HT-29 (cell line): Measurements from ENCODE around the gene NFKBIL1. TPM values are rescaled to one million over a fixed set of nuclear protein-coding genes. Genes with fewer than 3 reads are reported as not detected.
"Not testable (repeated sequence)": the region's sequence is repeated elsewhere in the genome, so short reads cannot be mapped to it uniquely, and the experiment has no call there.

Experiments
- DNase-seq: peaks from one replicate; pipeline ENCODE4 v3.0.0-alpha.2; 2015; ENCODE audit warnings: low spot score
- small RNA-seq: library from RNA; depleted of rRNA; stranded (forward); fragments of <200 nt; gene quantifications from one replicate; pipeline ENCODE3, GENCODE V24; 2014
- total RNA-seq: library from RNA; depleted of rRNA; stranded (reverse); fragments of >200 nt; shearing (Covaris generic); gene quantifications from 2 replicates; pipeline ENCODE4 v1.2.3, GENCODE V29; 2014; rRNA removed

NFKBIL1 gene
- total RNA-seq, 1 experiment from 2014 or later, result 26.4 TPM

DNA sequence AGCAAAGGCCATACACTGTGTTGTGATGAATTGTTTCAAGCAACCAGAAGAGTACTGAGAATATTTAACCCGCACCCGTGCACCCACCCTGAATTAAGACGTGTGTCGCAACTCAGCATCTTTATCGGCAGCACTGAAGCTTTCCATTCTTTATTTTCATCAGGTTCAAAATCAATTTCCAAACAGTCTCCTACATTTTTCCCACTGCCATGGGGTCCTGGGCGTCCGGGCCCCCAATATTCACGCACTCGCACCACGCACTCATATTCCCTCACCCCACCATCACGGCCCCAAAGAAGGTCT is 33.0 kb downstream of the NFKBIL1 start:
- no peak for DNase-seq

DNA sequence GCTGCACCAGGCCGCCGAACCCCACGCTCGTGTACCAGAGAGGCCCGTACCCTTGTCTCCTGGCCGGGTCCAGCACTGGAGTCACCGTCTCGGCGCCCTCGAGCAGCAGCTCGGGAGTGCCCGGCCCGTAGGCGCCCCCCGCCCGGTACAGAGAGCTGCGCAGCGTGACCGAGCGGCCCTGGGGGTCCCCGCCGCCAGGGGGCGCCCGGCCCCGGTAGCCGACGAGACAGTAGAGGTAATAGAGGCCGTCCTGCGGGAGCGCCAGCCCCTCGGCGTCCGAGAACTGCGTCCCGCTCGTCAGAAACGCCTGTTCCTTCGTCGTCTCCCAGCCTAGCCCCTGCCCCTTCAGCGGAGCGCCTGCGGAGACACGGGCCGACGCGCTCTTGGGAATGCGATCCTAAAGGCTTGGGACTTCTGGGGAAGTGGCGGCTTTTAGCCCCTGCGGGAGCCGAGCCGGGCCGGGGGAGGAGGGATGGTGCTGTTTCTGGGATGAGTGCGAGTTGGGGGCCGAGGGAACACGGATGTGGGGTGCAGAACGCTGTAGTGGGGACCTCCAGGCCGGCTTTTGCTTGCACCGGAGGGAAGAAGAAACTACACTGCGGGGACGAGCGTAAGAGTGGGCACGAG is 33.5 kb downstream of the NFKBIL1 start:
- DNase-seq, result peak; percentile 66

DNA sequence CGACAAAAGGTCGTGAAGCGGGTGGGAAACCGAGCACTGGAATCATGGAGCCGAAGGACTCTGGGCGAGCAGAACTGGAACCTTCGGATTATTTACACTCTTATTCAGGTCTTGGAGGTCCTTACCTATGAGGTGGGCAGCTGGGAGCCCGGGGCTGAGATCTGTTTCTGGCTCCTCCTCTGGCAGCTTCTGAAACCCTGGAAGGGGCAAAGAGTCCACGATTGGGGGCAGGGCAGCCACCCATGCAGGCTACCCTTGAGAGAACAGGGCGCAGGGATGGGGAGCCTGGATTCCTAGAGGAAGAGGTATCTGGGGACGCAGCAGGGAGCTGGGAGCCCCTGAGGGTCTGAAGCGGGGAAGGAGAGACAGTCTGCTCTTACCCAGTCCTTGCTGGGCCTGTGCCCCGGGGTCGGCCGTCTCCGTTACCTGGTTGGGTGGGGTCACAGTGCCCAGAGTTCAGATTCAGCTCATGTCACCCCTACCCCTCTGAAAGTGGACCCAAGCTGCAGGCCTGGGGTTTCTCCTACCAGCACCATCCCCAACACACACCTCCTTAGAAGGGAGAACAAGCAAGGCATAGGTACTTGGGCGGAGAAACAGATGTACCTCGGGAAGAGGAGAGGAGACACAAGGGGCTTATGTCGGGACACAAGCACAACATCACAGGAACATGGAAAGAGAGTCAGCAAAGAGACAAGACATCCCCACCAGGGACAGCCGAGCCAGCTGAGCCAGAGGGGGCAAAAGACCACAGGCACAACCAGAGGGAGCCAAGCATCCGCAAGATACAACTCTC is 34.2 kb downstream of the NFKBIL1 start:
- no peak for DNase-seq

DNA sequence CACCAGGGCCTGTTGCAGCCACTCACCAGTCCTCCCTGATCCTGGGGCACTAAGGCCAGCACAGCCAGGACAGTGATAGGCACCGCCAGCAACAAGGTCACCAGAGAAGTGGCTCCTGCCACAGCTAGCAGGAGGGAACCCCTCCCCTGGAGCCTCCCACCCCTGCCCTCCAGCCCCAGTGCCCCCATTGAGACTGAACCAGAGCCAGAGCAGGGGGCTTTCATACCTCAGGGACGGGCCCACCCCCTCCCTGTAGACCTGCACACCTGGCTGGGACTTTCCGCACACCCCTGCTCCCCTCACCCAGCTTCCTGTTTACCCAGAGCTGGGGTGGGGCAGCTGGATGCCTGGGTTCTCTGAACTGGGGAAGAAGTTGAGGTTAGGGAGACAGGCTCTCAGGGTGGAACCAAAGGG is 34.8 kb downstream of the NFKBIL1 start, which contains the start of gene LTB:
Gene LTB, minus strand, starts transcription at position 195 of the 414 bp plus-strand sequence. Its CDS starts 7 bp downstream, at position 188.
- DNase-seq, result no peak

DNA sequence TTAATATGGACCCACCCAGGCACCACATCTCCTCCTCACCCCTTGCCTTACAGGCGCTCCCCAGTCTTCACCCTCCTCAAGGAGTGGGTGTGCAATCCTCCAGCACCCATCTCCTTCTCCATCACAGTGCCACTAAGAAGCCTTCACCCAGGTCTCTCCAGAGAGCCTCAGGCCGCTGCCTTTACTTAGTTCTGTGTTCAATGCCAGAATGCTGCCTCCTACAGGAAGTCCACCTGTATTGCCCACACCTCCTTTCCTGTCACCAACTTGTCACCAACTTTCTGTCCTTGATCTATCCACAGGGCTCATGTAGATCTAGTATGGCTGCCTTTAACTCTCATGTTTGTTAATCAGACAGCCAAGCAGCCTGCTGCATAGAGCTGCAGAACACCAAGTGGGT is 38.1 kb downstream of the NFKBIL1 start:
- peak; percentile 32 for DNase-seq

DNA sequence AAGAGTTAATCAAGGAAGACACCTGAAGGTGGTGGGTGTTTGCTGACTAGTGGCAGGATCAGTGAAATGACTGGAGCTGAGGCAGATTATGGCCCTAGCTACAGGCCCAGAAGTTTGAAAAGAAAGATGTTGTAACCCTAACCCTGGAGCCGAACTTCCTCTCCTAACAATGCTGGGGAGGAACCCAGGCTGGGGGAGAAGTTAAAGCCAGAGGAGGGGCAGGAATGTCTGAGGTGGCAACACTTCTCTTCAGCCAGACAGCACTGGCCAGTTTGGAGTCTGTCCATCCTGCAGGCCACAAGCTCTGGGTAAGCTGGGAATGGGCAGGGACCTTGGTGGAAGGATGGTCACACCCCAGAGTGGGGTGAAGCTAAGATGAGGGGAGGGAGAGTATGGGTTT is 38.6 kb downstream of the NFKBIL1 start, which contains the start of gene LST1:
Gene LST1, plus strand, starts transcription at position 270 of the 400 bp plus-strand sequence. CDS start 1,023 bp downstream, outside the sequence.
- no peak for DNase-seq

DNA sequence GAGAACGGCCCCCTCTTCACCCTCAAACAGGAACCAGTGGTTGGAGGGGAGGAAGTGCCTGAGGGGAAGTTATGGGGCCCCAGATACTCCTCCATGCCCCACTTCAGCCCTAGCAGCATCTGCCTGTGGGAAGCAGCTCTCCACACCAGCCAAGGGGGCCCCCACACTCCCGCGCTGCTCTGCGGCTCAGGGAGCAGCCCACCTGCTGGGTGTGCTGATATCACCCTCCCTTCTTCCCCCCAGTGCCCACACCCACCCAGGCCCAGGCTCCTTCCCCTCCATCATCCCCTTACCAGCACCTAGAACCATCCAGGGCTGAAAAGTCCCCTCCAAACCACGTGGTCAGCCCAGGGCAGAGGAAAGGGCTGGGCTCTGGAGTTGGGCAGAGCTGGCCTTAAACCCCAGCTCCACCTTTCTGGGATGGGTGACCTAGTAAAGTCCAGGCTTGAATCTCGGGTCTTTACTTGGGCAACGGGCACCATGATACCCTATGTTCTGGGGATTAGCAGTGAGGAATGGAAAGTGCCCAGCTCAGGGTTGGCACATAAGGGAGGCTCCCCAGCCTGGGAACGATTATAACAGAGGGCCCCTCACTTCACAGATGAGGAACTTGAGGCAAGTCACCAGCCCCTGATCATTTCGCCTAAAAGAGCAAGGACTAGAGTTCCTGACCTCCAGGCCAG is 39.3 kb downstream of the NFKBIL1 start:
- no peak for DNase-seq

DNA sequence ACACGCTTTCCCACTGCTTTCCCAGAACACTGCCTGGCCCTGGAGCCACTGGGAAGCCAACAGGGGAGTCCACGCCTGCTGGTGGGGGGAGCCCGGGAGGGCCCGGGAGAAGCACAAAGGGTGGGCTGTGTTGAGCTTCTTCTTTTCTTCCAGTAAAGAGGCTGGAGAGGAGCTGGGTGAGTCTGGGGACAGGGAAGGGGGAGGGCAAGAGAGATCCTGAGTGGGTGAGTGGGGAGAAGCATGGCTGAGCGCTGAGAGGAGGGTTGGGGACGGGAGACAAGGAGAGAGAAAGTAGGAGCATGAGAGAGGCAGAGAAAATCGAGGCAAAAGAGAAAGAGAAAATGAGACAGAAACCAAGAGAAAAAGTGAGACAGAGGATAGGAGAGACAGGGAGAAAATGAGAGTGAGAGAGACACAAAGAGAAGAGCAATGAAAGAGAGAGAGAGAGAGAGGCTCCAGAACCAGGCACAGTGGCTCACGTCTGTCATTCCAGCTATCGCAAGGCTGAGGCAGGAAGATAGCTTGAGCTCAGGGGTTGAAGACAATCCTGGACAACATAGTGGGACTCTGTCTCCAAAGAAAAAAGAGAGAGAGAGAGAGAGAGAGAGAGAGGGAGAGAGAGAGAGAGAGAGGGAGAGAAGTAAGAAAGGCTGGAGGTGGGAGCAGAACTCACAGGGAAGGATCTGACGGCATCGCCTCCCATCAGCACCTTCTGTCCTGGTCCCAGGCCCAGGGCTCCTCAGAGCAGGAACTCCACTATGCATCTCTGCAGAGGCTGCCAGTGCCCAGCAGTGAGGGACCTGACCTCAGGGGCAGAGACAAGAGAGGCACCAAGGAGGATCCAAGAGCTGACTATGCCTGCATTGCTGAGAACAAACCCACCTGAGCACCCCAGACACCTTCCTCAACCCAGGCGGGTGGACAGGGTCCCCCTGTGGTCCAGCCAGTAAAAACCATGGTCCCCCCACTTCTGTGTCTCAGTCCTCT is 40.7 kb downstream of the NFKBIL1 start:
- no peak for DNase-seq

DNA sequence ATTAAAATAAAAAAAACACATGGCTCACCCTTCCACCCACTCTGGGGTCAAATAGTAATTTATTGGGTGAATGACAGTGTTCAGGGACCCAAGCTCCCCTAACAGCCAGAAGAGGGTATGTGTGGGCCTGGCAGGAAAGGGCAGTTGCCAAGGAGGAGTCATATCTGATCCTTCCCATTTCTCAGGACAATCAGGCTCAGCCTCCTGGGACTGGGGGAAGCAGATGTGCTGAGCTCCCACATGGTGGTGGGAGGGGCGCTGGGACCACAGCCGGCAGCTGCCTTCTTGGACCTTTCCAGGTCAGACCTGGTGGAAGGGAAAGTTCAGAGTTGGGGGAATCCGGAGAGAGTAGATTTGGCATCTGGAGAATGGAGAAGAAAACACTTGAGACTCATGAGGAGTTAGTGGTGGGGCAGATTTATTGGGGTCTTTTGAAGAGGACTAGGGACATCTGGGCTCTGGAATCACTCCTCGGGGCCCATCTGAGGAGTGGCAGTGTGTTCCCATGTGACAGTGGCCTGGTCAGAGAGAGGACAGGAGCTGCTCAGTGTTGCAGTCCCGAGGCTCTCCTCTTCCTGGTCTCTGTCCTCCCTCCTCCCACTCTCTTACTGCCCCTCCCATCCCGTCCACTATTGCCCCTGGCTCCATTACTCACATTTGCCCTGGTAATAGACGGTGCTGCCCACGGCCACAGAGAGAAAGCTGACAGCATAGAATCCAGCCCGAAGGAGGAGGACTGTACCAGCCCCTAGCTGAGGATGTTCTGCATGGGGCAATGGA is 41.7 kb downstream of the NFKBIL1 start:
- DNase-seq, result no peak

DNA sequence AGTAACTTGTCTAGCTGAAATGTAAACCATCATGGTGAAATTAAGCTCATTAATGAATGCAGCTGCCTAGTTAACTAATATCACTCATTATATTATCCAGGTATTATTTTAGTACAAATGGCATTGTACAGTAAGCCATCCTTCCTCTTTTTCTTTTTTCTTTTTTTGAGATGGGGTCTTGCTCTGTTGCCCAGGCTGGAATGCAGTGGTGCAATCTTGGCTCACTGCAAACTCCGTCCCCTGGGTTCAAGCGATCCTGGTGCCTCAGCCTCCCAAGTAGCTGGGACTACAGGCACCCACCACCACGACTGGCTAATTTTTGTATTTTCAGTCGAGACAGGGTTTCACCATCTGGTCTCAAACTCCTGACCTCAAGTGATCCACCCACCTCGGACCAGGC is 43.3 kb downstream of the NFKBIL1 start:
- not testable (repeated sequence) for DNase-seq

DNA sequence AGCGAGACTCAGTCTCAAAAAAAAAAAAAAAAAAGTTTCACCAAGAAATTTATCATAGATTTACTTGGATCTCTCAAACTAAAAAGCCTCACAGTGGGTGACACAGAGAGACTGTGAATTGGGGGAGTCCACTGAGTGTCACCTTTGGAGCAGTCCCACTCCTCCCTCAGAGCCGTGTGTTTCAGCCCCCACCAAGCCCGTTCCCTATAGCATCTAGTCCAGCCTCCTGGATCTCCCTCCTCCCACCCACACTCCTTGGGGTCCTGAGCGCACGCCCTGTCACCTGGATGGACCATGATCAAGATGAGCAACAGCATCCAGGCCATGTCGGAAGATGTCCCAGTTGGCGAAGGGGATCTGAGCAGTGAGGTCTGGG is 45.0 kb downstream of the NFKBIL1 start:
- no peak for DNase-seq

DNA sequence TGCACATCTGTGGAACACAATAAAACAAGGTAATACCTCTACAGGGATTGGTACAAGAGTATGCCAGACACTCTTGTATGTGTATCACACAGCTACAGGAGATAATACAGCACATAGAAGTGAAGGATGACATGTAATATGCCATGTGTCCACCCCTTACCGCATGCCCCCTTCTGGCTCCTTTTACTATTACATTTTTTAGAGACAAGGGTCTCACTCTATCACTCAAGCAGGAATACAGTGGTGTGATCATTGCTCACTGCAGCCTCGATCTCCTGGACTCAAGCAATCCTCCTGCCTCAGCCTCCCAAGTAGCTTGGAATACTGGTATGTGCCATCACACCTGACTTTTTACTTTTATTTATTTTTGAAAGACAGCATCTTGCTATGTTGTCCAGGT is 49.6 kb downstream of the NFKBIL1 start:
- peak; percentile 42 for DNase-seq

DNA sequence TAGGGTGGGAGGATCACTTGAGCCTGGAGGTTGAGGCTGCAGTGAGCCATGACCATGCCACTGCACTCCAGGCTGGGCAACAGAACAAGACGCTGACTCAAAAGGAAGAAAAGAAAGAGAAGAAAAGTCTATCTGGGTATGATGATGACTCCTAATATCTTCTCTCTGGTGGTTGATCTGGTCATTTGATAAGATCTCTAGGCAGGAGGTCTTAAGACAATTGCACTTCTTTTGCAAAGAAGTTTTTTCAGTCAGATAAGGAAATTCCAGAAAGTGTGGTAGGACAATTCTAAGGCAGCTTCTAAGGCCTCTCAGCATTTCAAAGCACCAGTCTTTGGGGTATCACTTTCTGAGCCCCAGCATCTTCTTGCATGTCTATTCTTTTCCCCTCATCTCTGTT is 59.9 kb downstream of the NFKBIL1 start:
- no peak for DNase-seq

Small RNA genes lying within 50 kb of the gene (small RNA-seq; reads per million reads assigned to genes)
- not detected for gene AL663061.1
- gene SNORD117, result 133 reads per million, percentile 97 among the genes with 10 or more reads in this experiment
- not detected for gene SNORD84

Other genes with a start within 250 kb of the NFKBIL1 start
- gene HLA-B, start 190.4 kb upstream of the NFKBIL1 start, total RNA-seq, result 15.3 and 19.8 TPM in 2 replicates
- gene MICA, start 144.0 kb upstream of the NFKBIL1 start, total RNA-seq, result 36.1 and 39.2 TPM in 2 replicates
- 0.66 and 0.89 TPM in 2 replicates for gene MICB, start 49.5 kb upstream of the NFKBIL1 start, total RNA-seq
- gene MCCD1, start 18.6 kb upstream of the NFKBIL1 start, total RNA-seq, result not detected in 2 replicates
- 685 and 711 TPM in 2 replicates for gene DDX39B, start 5.6 kb upstream of the NFKBIL1 start, total RNA-seq
- not detected in 2 replicates for gene ATP6V1G2, start 1.0 kb upstream of the NFKBIL1 start, total RNA-seq
- gene LTA, start 24.7 kb downstream of the NFKBIL1 start, total RNA-seq, result not detected in 2 replicates
- gene TNF, start 28.0 kb downstream of the NFKBIL1 start, total RNA-seq, result 0.08 TPM in 1 of 2 replicates, not detected in the other
- 0.13 TPM in 1 of 2 replicates, not detected in the other for gene LTB, start 34.8 kb downstream of the NFKBIL1 start, total RNA-seq
- gene LST1, start 38.7 kb downstream of the NFKBIL1 start, total RNA-seq, result not detected in 2 replicates
- not detected in 2 replicates for gene NCR3, start 45.4 kb downstream of the NFKBIL1 start, total RNA-seq
- not detected in 2 replicates for gene AIF1, start 67.6 kb downstream of the NFKBIL1 start, total RNA-seq
- 128 and 172 TPM in 2 replicates for gene PRRC2A, start 73.1 kb downstream of the NFKBIL1 start, total RNA-seq
- 307 and 336 TPM in 2 replicates for gene BAG6, start 105.1 kb downstream of the NFKBIL1 start, total RNA-seq
- 1.8 and 4.2 TPM in 2 replicates for gene APOM, start 108.3 kb downstream of the NFKBIL1 start, total RNA-seq
- 24.7 and 29.1 TPM in 2 replicates for gene C6orf47, start 113.2 kb downstream of the NFKBIL1 start, total RNA-seq
- 11.7 and 17.2 TPM in 2 replicates for gene GPANK1, start 117.4 kb downstream of the NFKBIL1 start, total RNA-seq
- 219 and 225 TPM in 2 replicates for gene CSNK2B, start 118.5 kb downstream of the NFKBIL1 start, total RNA-seq
- 3.5 and 3.6 TPM in 2 replicates for gene LY6G5B, start 122.4 kb downstream of the NFKBIL1 start, total RNA-seq
- 0.76 and 2.1 TPM in 2 replicates for gene LY6G5C, start 133.5 kb downstream of the NFKBIL1 start, total RNA-seq
- gene ABHD16A, start 155.7 kb downstream of the NFKBIL1 start, total RNA-seq, result 32.5 and 37.9 TPM in 2 replicates
- not detected in 2 replicates for gene LY6G6F, start 159.3 kb downstream of the NFKBIL1 start, total RNA-seq
- gene LY6G6D, start 167.7 kb downstream of the NFKBIL1 start, total RNA-seq, result not detected in 2 replicates
- not detected in 2 replicates for gene LY6G6C, start 174.1 kb downstream of the NFKBIL1 start, total RNA-seq
- 0.18 TPM in 1 of 2 replicates, not detected in the other for gene MPIG6B, start 175.8 kb downstream of the NFKBIL1 start, total RNA-seq
- gene DDAH2, start 181.7 kb downstream of the NFKBIL1 start, total RNA-seq, result 107 and 116 TPM in 2 replicates
- 914 and 960 TPM in 2 replicates for gene CLIC1, start 188.9 kb downstream of the NFKBIL1 start, total RNA-seq
- 19.6 and 20.9 TPM in 2 replicates for gene MSH5, start 192.4 kb downstream of the NFKBIL1 start, total RNA-seq
- 6.3 and 11.6 TPM in 2 replicates for gene SAPCD1, start 215.0 kb downstream of the NFKBIL1 start, total RNA-seq
- 5.6 and 11.2 TPM in 2 replicates for gene VWA7, start 229.7 kb downstream of the NFKBIL1 start, total RNA-seq
- 128 and 138 TPM in 2 replicates for gene VARS1, start 248.1 kb downstream of the NFKBIL1 start, total RNA-seq